ENCODE results near the gene OLFM4.

Gene OLFM4

GRCh38 chr13:53014495-53015443 lies 13.8 kb upstream of the OLFM4 start:
- no peak overlapping the region for H3K23ac ChIP-seq (ENCODE audit: low read length)
- no peaks in the 10 kb centered on the region for H3K79me1 ChIP-seq (ENCODE audit: low read length)
- no CpG with 5 or more reads among the region's 8 CpGs for WGBS (ENCODE audit: extremely low coverage, insufficient coverage, insufficient read length)
- no peaks in the 10 kb centered on the region for H3K36me3 ChIP-seq (ENCODE audit: control insufficient read depth in 1 of 2, insufficient read depth in 2 of 2, low read length in 2 of 2)
- no peak overlapping the region for H3K4me3 ChIP-seq (ENCODE audit: low read depth, low read length)
- DNase-seq: no peak
- H3K18ac ChIP-seq (ENCODE audit: low read length): no peak overlapping the region
- no peak overlapping the region for H3K4ac ChIP-seq (ENCODE audit: low read depth, low read length)
- no peaks in the 10 kb centered on the region for H3K27me3 ChIP-seq (ENCODE audit: insufficient read depth, low read length)
- no peak overlapping the region for H2BK5ac ChIP-seq (ENCODE audit: low read depth, low read length, poor library complexity)
- H3K79me2 ChIP-seq (ENCODE audit: control insufficient read depth, insufficient read depth, low read length, poor library complexity): no peaks in the 10 kb centered on the region
- no peak overlapping the region for H4K8ac ChIP-seq (ENCODE audit: low read depth, low read length)
- no peak overlapping the region for H2AFZ ChIP-seq (ENCODE audit: insufficient read depth, low read length, poor library complexity)
- no peak overlapping the region for H3K14ac ChIP-seq (ENCODE audit: low read length)
- no peak overlapping the region for H2AK5ac ChIP-seq (ENCODE audit: low read length)
- H3K4me1 ChIP-seq (ENCODE audit: control insufficient read depth in 1 of 2, insufficient read depth in 2 of 2, low read length in 2 of 2): no peaks in the 10 kb centered on the region
- H2BK120ac ChIP-seq (ENCODE audit: insufficient read depth, low read length, poor library complexity): no peak overlapping the region
- H3K4me2 ChIP-seq (ENCODE audit: low read length): no peak overlapping the region
- no peak overlapping the region for H4K12ac ChIP-seq (ENCODE audit: low read depth, low read length)
- no peak overlapping the region for H2BK12ac ChIP-seq (ENCODE audit: low read length)
- H3K27ac ChIP-seq (ENCODE audit: low read depth, low read length): no peak overlapping the region
- H4K91ac ChIP-seq (ENCODE audit: low read depth, low read length): no peak overlapping the region
- peaks cover 1% of the 10 kb centered on the region for H3K9me3 ChIP-seq (ENCODE audit: insufficient read depth, low read depth, low read length)
- H3K9ac ChIP-seq (ENCODE audit: low read length): no peak overlapping the region

DNA sequence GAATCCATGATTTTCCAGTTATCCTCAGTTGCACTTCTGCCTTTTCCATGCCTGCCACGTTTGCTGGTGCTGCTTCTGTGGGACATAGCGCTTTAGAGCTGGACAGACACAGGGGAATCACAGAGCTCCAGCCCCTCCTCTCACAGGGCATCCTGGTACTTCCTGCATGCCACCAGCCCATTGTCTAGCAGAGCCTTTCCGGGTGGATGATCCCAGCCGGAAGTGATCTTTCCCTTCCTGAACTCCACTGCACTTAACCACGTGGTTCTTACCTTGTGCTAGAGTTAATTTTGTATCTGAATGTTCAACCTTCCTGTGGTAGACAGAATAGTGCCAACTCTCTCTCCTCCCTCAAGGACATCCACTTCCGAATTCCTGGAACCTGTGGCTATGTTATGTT lies 12.6 kb upstream of the OLFM4 start:
- Histone ChIP-seq H3K9me3 (ENCODE audit: insufficient read depth, low read depth, low read length) (peaks cover 3% of the 10 kb centered on the region), H3K23ac (ENCODE audit: low read length) (no peak overlapping the region), H2BK5ac (ENCODE audit: low read depth, low read length, poor library complexity) (no peak overlapping the region), H3K27ac (ENCODE audit: low read depth, low read length) (no peak overlapping the region), H3K4me1 (ENCODE audit: control insufficient read depth in 1 of 2, insufficient read depth in 2 of 2, low read length in 2 of 2) (no peaks in the 10 kb centered on the region), H3K9ac (ENCODE audit: low read length) (no peak overlapping the region), H3K79me1 (ENCODE audit: low read length) (no peaks in the 10 kb centered on the region), H4K12ac (ENCODE audit: low read depth, low read length) (no peak overlapping the region), H3K4me2 (ENCODE audit: low read length) (no peak overlapping the region), H3K27me3 (ENCODE audit: insufficient read depth, low read length) (no peaks in the 10 kb centered on the region), H4K8ac (ENCODE audit: low read depth, low read length) (no peak overlapping the region), H3K79me2 (ENCODE audit: control insufficient read depth, insufficient read depth, low read length, poor library complexity) (no peaks in the 10 kb centered on the region), H3K36me3 (ENCODE audit: control insufficient read depth in 1 of 2, insufficient read depth in 2 of 2, low read length in 2 of 2) (no peaks in the 10 kb centered on the region), H2AFZ (ENCODE audit: insufficient read depth, low read length, poor library complexity) (no peak overlapping the region), H2AK5ac (ENCODE audit: low read length) (no peak overlapping the region), H2BK12ac (ENCODE audit: low read length) (no peak overlapping the region), H3K14ac (ENCODE audit: low read length) (no peak overlapping the region), H3K4me3 (ENCODE audit: low read depth, low read length) (no peak overlapping the region), H2BK120ac (ENCODE audit: insufficient read depth, low read length, poor library complexity) (no peak overlapping the region), H4K91ac (ENCODE audit: low read depth, low read length) (no peak overlapping the region), H3K18ac (ENCODE audit: low read length) (no peak overlapping the region), H3K4ac (ENCODE audit: low read depth, low read length) (no peak overlapping the region)
- no CpG with 5 or more reads among the region's 6 CpGs for WGBS (ENCODE audit: extremely low coverage, insufficient coverage, insufficient read length)
- DNase-seq: no peak

- Histone ChIP-seq H2BK12ac (ENCODE audit: low read length) (no peak overlapping the region), H2BK120ac (ENCODE audit: insufficient read depth, low read length, poor library complexity) (no peak overlapping the region), H3K4me1 (ENCODE audit: control insufficient read depth in 1 of 2, insufficient read depth in 2 of 2, low read length in 2 of 2) (no peaks in the 10 kb centered on the region), H3K79me2 (ENCODE audit: control insufficient read depth, insufficient read depth, low read length, poor library complexity) (no peaks in the 10 kb centered on the region), H3K27me3 (ENCODE audit: insufficient read depth, low read length) (no peaks in the 10 kb centered on the region), H3K36me3 (ENCODE audit: control insufficient read depth in 1 of 2, insufficient read depth in 2 of 2, low read length in 2 of 2) (no peaks in the 10 kb centered on the region), H3K9me3 (ENCODE audit: insufficient read depth, low read depth, low read length) (peaks cover 3% of the 10 kb centered on the region), H3K14ac (ENCODE audit: low read length) (no peak overlapping the region), H3K79me1 (ENCODE audit: low read length) (no peaks in the 10 kb centered on the region), H3K4me3 (ENCODE audit: low read depth, low read length) (no peak overlapping the region), H4K91ac (ENCODE audit: low read depth, low read length) (no peak overlapping the region), H2BK5ac (ENCODE audit: low read depth, low read length, poor library complexity) (no peak overlapping the region), H3K4me2 (ENCODE audit: low read length) (no peak overlapping the region), H2AK5ac (ENCODE audit: low read length) (no peak overlapping the region), H4K12ac (ENCODE audit: low read depth, low read length) (no peak overlapping the region), H3K23ac (ENCODE audit: low read length) (no peak overlapping the region), H3K27ac (ENCODE audit: low read depth, low read length) (no peak overlapping the region), H3K4ac (ENCODE audit: low read depth, low read length) (no peak overlapping the region), H2AFZ (ENCODE audit: insufficient read depth, low read length, poor library complexity) (no peak overlapping the region), H3K18ac (ENCODE audit: low read length) (no peak overlapping the region), H4K8ac (ENCODE audit: low read depth, low read length) (no peak overlapping the region), H3K9ac (ENCODE audit: low read length) (no peak overlapping the region)
- no CpG with 5 or more reads among the region's 5 CpGs for WGBS (ENCODE audit: extremely low coverage, insufficient coverage, insufficient read length)
- no peak for DNase-seq
Observed at GRCh38 chr13:53017433-53017970, 11.1 kb upstream of the OLFM4 start.

GRCh38 chr13:53018690-53019647 lies 9.6 kb upstream of the OLFM4 start:
- H3K9me3 ChIP-seq (ENCODE audit: insufficient read depth, low read depth, low read length): peaks cover 3% of the 10 kb centered on the region
- H3K4ac ChIP-seq (ENCODE audit: low read depth, low read length): no peak overlapping the region
- no peak overlapping the region for H4K8ac ChIP-seq (ENCODE audit: low read depth, low read length)
- H3K14ac ChIP-seq (ENCODE audit: low read length): no peak overlapping the region
- no peak overlapping the region for H3K4me3 ChIP-seq (ENCODE audit: low read depth, low read length)
- no CpG with 5 or more reads among the region's 4 CpGs for WGBS (ENCODE audit: extremely low coverage, insufficient coverage, insufficient read length)
- H3K36me3 ChIP-seq (ENCODE audit: control insufficient read depth in 1 of 2, insufficient read depth in 2 of 2, low read length in 2 of 2): no peaks in the 10 kb centered on the region
- H2AFZ ChIP-seq (ENCODE audit: insufficient read depth, low read length, poor library complexity): no peak overlapping the region
- H3K79me1 ChIP-seq (ENCODE audit: low read length): no peaks in the 10 kb centered on the region
- H3K4me1 ChIP-seq (ENCODE audit: control insufficient read depth in 1 of 2, insufficient read depth in 2 of 2, low read length in 2 of 2): no peaks in the 10 kb centered on the region
- no peak overlapping the region for H3K18ac ChIP-seq (ENCODE audit: low read length)
- no peak overlapping the region for H3K27ac ChIP-seq (ENCODE audit: low read depth, low read length)
- H2BK12ac ChIP-seq (ENCODE audit: low read length): no peak overlapping the region
- no peak overlapping the region for H4K91ac ChIP-seq (ENCODE audit: low read depth, low read length)
- H2BK5ac ChIP-seq (ENCODE audit: low read depth, low read length, poor library complexity): no peak overlapping the region
- DNase-seq: no peak
- no peaks in the 10 kb centered on the region for H3K27me3 ChIP-seq (ENCODE audit: insufficient read depth, low read length)
- H2AK5ac ChIP-seq (ENCODE audit: low read length): no peak overlapping the region
- H3K9ac ChIP-seq (ENCODE audit: low read length): no peak overlapping the region
- no peak overlapping the region for H2BK120ac ChIP-seq (ENCODE audit: insufficient read depth, low read length, poor library complexity)
- no peaks in the 10 kb centered on the region for H3K79me2 ChIP-seq (ENCODE audit: control insufficient read depth, insufficient read depth, low read length, poor library complexity)
- no peak overlapping the region for H4K12ac ChIP-seq (ENCODE audit: low read depth, low read length)
- H3K23ac ChIP-seq (ENCODE audit: low read length): no peak overlapping the region
- no peak overlapping the region for H3K4me2 ChIP-seq (ENCODE audit: low read length)
